ENCODE data around the gene AP5Z1. TPM values are rescaled to one million over a fixed set of nuclear protein-coding genes. Genes with fewer than 3 reads are reported as not detected.

Gene AP5Z1
- 100 to 1,000 TPM in 1 of 4 donors, 10 to 100 TPM in 3; 35.8 to 116 (median 64.2) TPM for polyA plus RNA-seq
- long read RNA-seq, donor 1, transcript AP5Z1-201 (17 exons, 2,889 nt), result major isoform, 7 of 26 reads
- long read RNA-seq, donor 1, partial matches to known transcripts, result 18 of 26 reads
- long read RNA-seq, donor 1, other reads (novel, unspliced or antisense), result 0 of 26 reads
- long read RNA-seq, donor 2, partial matches to known transcripts, result 0 of 3 reads
- long read RNA-seq, donor 2, other reads (novel, unspliced or antisense), result 0 of 3 reads
- long read RNA-seq, donor 3, partial matches to known transcripts, result 8 of 10 reads
- long read RNA-seq, donor 3, other reads (novel, unspliced or antisense), result 0 of 10 reads
- long read RNA-seq, donor 4, result 0 reads
- long read RNA-seq, donor 5, partial matches to known transcripts, result 0 of 1 reads
- long read RNA-seq, donor 5, other reads (novel, unspliced or antisense), result 0 of 1 reads
- long read RNA-seq, donor 6, partial matches to known transcripts, result 0 of 4 reads
- long read RNA-seq, donor 6, other reads (novel, unspliced or antisense), result 0 of 4 reads
- long read RNA-seq, donor 7, partial matches to known transcripts, result 7 of 11 reads
- long read RNA-seq, donor 7, other reads (novel, unspliced or antisense), result 0 of 11 reads
- long read RNA-seq, donor 8, result 0 reads
- long read RNA-seq, donor 9, result 0 reads
- long read RNA-seq, donor 10, partial matches to known transcripts, result 0 of 3 reads
- long read RNA-seq, donor 10, other reads (novel, unspliced or antisense), result 0 of 3 reads

GRCh38 chr7:4775250-4775847 is at the start of gene AP5Z1:
TSS of gene AP5Z1 (plus strand) at chr7:4775623. CDS start at chr7:4775716, 93 bp downstream.
- H3K36me3 ChIP-seq (ENCODE audit: control insufficient read depth in 3 of 3, insufficient read depth in 2 of 3, low read depth in 1 of 3, low read length in 3 of 3), result peaks cover 0 to 26% (median 0%) of the 10 kb centered on the region in 3 donors
- H3K9me3 ChIP-seq (ENCODE audit: control insufficient read depth in 2 of 2, insufficient read depth in 1 of 2, low read depth in 1 of 2, low read length in 1 of 2), result no peaks in the 10 kb centered on the region
- H3K27me3 ChIP-seq (ENCODE audit: control insufficient read depth in 3 of 3, insufficient read depth in 3 of 3, low read length in 3 of 3), result no peaks in the 10 kb centered on the region
- DNase-seq (peak; percentile 98 to 99), FAIRE-seq (no peak)
- peaks cover 3 to 14% (median 7%) of the 10 kb centered on the region in 3 donors for H3K4me1 ChIP-seq (ENCODE audit: control insufficient read depth in 3 of 3, insufficient read depth in 2 of 3, low read depth in 1 of 3, low read length in 2 of 3)
- peak within 1 kb of the TSS; percentile 90 to 97 (median 96) for H3K27ac ChIP-seq (ENCODE audit: low read depth in 1 of 3, low read length in 2 of 3)
- WGBS, 3 donors, result 0% methylated on average over 55 of the region's 55 CpGs
- H3K4me3 ChIP-seq (ENCODE audit: low read depth in 1 of 3, low read length in 3 of 3), result peak within 1 kb of the TSS; percentile 80 to 94 (median 93)

- Histone ChIP-seq H3K9me3 (ENCODE audit: control insufficient read depth in 2 of 2, insufficient read depth in 1 of 2, low read depth in 1 of 2, low read length in 1 of 2) (no peaks in the 10 kb centered on the region), H3K27ac (ENCODE audit: low read depth in 1 of 3, low read length in 2 of 3) (peak overlapping the region; percentile 63 to 92 (median 90)), H3K27me3 (ENCODE audit: control insufficient read depth in 3 of 3, insufficient read depth in 3 of 3, low read length in 3 of 3) (no peaks in the 10 kb centered on the region), H3K4me3 (ENCODE audit: low read depth in 1 of 3, low read length in 3 of 3) (peak overlapping the region in 2 of 3 donors; percentile 43 to 44), H3K4me1 (ENCODE audit: control insufficient read depth in 3 of 3, insufficient read depth in 2 of 3, low read depth in 1 of 3, low read length in 2 of 3) (peaks cover 0 to 16% (median 0%) of the 10 kb centered on the region in 3 donors), H3K36me3 (ENCODE audit: control insufficient read depth in 3 of 3, insufficient read depth in 2 of 3, low read depth in 1 of 3, low read length in 3 of 3) (peaks cover 0 to 81% (median 0%) of the 10 kb centered on the region in 3 donors)
- DNase-seq, result no peak
- FAIRE-seq, result no peak
- WGBS, 3 donors, result 63 to 85% (median 81%) methylated on average over 15 of the region's 15 CpGs
Measured at GRCh38 chr7:4725850-4726450, 49.5 kb upstream of the AP5Z1 start.

- H3K9me3 ChIP-seq (ENCODE audit: control insufficient read depth in 2 of 2, insufficient read depth in 1 of 2, low read depth in 1 of 2, low read length in 1 of 2), result no peaks in the 10 kb centered on the region
- no peak overlapping the region for H3K4me3 ChIP-seq (ENCODE audit: low read depth in 1 of 3, low read length in 3 of 3)
- H3K27me3 ChIP-seq (ENCODE audit: control insufficient read depth in 3 of 3, insufficient read depth in 3 of 3, low read length in 3 of 3), result no peaks in the 10 kb centered on the region
- H3K27ac ChIP-seq (ENCODE audit: low read depth in 1 of 3, low read length in 2 of 3), result peak overlapping the region in 1 of 3 donors; percentile 90
- DNase-seq (no peak), FAIRE-seq (no peak)
- H3K36me3 ChIP-seq (ENCODE audit: control insufficient read depth in 3 of 3, insufficient read depth in 2 of 3, low read depth in 1 of 3, low read length in 3 of 3), result peaks cover 0 to 76% (median 0%) of the 10 kb centered on the region in 3 donors
- peaks cover 0 to 16% (median 0%) of the 10 kb centered on the region in 3 donors for H3K4me1 ChIP-seq (ENCODE audit: control insufficient read depth in 3 of 3, insufficient read depth in 2 of 3, low read depth in 1 of 3, low read length in 2 of 3)
- 87 to 95% (median 92%) methylated on average over 9 of the region's 9 CpGs for WGBS, 3 donors
Measured at GRCh38 chr7:4726566-4726965, 48.9 kb upstream of the AP5Z1 start.

GRCh38 chr7:4727914-4728705 is 47.3 kb upstream of the AP5Z1 start:
- FAIRE-seq (no peak), DNase-seq (no peak)
- Histone ChIP-seq H3K9me3 (ENCODE audit: control insufficient read depth in 2 of 2, insufficient read depth in 1 of 2, low read depth in 1 of 2, low read length in 1 of 2) (no peaks in the 10 kb centered on the region), H3K36me3 (ENCODE audit: control insufficient read depth in 3 of 3, insufficient read depth in 2 of 3, low read depth in 1 of 3, low read length in 3 of 3) (peaks cover 0 to 76% (median 0%) of the 10 kb centered on the region in 3 donors), H3K4me3 (ENCODE audit: low read depth in 1 of 3, low read length in 3 of 3) (no peak overlapping the region), H3K4me1 (ENCODE audit: control insufficient read depth in 3 of 3, insufficient read depth in 2 of 3, low read depth in 1 of 3, low read length in 2 of 3) (peaks cover 0 to 16% (median 0%) of the 10 kb centered on the region in 3 donors), H3K27ac (ENCODE audit: low read depth in 1 of 3, low read length in 2 of 3) (no peak overlapping the region), H3K27me3 (ENCODE audit: control insufficient read depth in 3 of 3, insufficient read depth in 3 of 3, low read length in 3 of 3) (no peaks in the 10 kb centered on the region)
- 92 to 94% (median 93%) methylated on average over 20 of the region's 20 CpGs for WGBS, 3 donors

GRCh38 chr7:4729266-4729665 is 46.2 kb upstream of the AP5Z1 start:
- Histone ChIP-seq H3K27me3 (ENCODE audit: control insufficient read depth in 3 of 3, insufficient read depth in 3 of 3, low read length in 3 of 3) (no peaks in the 10 kb centered on the region), H3K27ac (ENCODE audit: low read depth in 1 of 3, low read length in 2 of 3) (no peak overlapping the region), H3K4me3 (ENCODE audit: low read depth in 1 of 3, low read length in 3 of 3) (no peak overlapping the region), H3K36me3 (ENCODE audit: control insufficient read depth in 3 of 3, insufficient read depth in 2 of 3, low read depth in 1 of 3, low read length in 3 of 3) (peaks cover 0 to 78% (median 0%) of the 10 kb centered on the region in 3 donors), H3K9me3 (ENCODE audit: control insufficient read depth in 2 of 2, insufficient read depth in 1 of 2, low read depth in 1 of 2, low read length in 1 of 2) (no peaks in the 10 kb centered on the region), H3K4me1 (ENCODE audit: control insufficient read depth in 3 of 3, insufficient read depth in 2 of 3, low read depth in 1 of 3, low read length in 2 of 3) (peaks cover 0 to 15% (median 0%) of the 10 kb centered on the region in 3 donors)
- DNase-seq (no peak), FAIRE-seq (no peak)
- 89 to 93% (median 93%) methylated on average over 17 to 19 of the region's 19 CpGs for WGBS, 3 donors

- Histone ChIP-seq H3K36me3 (ENCODE audit: control insufficient read depth in 3 of 3, insufficient read depth in 2 of 3, low read depth in 1 of 3, low read length in 3 of 3) (peaks cover 0 to 78% (median 0%) of the 10 kb centered on the region in 3 donors), H3K4me1 (ENCODE audit: control insufficient read depth in 3 of 3, insufficient read depth in 2 of 3, low read depth in 1 of 3, low read length in 2 of 3) (peaks cover 0 to 5% (median 0%) of the 10 kb centered on the region in 3 donors), H3K9me3 (ENCODE audit: control insufficient read depth in 2 of 2, insufficient read depth in 1 of 2, low read depth in 1 of 2, low read length in 1 of 2) (no peaks in the 10 kb centered on the region), H3K27me3 (ENCODE audit: control insufficient read depth in 3 of 3, insufficient read depth in 3 of 3, low read length in 3 of 3) (no peaks in the 10 kb centered on the region), H3K4me3 (ENCODE audit: low read depth in 1 of 3, low read length in 3 of 3) (no peak overlapping the region), H3K27ac (ENCODE audit: low read depth in 1 of 3, low read length in 2 of 3) (no peak overlapping the region)
- 89 to 92% (median 90%) methylated on average over 19 of the region's 19 CpGs for WGBS, 3 donors
- DNase-seq, result no peak
- FAIRE-seq, result no peak
Measured at GRCh38 chr7:4730276-4730675, 45.1 kb upstream of the AP5Z1 start.

GRCh38 chr7:4730971-4731370 is 44.5 kb upstream of the AP5Z1 start:
- DNase-seq, result no peak
- Histone ChIP-seq H3K9me3 (ENCODE audit: control insufficient read depth in 2 of 2, insufficient read depth in 1 of 2, low read depth in 1 of 2, low read length in 1 of 2) (no peaks in the 10 kb centered on the region), H3K36me3 (ENCODE audit: control insufficient read depth in 3 of 3, insufficient read depth in 2 of 3, low read depth in 1 of 3, low read length in 3 of 3) (peaks cover 0 to 81% (median 0%) of the 10 kb centered on the region in 3 donors), H3K4me1 (ENCODE audit: control insufficient read depth in 3 of 3, insufficient read depth in 2 of 3, low read depth in 1 of 3, low read length in 2 of 3) (no peaks in the 10 kb centered on the region), H3K4me3 (ENCODE audit: low read depth in 1 of 3, low read length in 3 of 3) (no peak overlapping the region), H3K27ac (ENCODE audit: low read depth in 1 of 3, low read length in 2 of 3) (no peak overlapping the region), H3K27me3 (ENCODE audit: control insufficient read depth in 3 of 3, insufficient read depth in 3 of 3, low read length in 3 of 3) (no peaks in the 10 kb centered on the region)
- WGBS, 3 donors, result 73 to 88% (median 84%) methylated on average over 10 of the region's 10 CpGs
- no peak for FAIRE-seq
